Activated CD4-positive, alpha-beta T cell treated with anti-CD3 and anti-CD28 coated beads, Interleukin-2, Interleukin-6, amounts not matched to agents 100 ng/mL and 50 ng/mL, durations not matched to agents 16 hours and 8 hours (primary cell): ENCODE results near the gene ARRB1.
"Not testable (repeated sequence)": the region's sequence is repeated elsewhere in the genome, so short reads cannot be mapped to it uniquely, and the experiment has no call there.

ENCODE experiments used
- DNase-seq: peaks from one replicate; pipeline ENCODE4 v3.0.0-alpha.2; 2020

ARRB1 gene

GRCh38 chr11:75371949-75372876, 20.8 kb upstream of the ARRB1 start:
- DNase-seq = no peak

- DNase-seq = no peak
These were observed 18.2 kb upstream of the ARRB1 start for GRCh38 chr11:75369560-75370255.

DNA sequence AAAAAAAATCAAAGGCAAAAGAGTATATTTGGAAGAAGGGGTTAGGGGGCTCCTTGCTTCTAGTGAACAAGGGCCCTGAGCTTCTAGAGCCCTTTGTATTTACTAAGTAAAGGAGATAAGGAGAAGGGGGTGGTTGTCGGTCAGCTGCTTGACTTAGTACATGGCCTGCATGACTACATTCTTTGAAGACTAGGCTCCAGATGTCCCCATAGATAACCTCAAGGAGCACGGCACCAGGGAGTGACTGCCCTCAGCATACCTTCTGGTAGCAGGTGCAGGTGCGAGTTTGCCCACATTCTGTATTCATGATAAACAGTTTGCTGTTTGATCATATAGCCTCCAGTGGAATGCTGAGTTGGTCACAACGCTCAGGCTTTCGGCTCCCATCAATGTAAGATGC, 15.4 kb upstream of the ARRB1 start:
- DNase-seq = not testable (repeated sequence)

DNA sequence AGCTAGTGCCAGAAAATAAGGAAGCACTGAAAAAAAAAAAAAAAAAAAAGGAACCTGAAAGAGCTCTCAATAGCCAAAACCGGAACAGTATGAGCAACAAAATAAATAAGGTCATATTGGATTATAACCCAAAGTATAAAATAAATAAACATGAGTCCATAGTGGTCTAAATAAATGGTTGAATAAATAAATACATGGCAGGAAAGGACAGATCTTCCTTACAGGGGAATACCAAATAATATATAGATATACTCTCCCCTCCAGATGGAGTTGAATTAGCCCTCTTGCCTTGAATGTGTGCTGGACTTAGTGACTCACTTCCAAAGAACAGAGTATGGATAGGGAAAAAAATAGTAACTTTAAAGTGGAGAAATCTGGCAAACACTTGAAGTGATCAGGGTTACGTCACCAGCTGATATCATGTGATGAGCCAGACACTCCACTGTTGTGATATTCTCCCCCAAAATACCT, 14.3 kb upstream of the ARRB1 start:
- no peak for DNase-seq

- not testable (repeated sequence) for DNase-seq
These were observed 10.8 kb upstream of the ARRB1 start for GRCh38 chr11:75362285-75362684.

DNA sequence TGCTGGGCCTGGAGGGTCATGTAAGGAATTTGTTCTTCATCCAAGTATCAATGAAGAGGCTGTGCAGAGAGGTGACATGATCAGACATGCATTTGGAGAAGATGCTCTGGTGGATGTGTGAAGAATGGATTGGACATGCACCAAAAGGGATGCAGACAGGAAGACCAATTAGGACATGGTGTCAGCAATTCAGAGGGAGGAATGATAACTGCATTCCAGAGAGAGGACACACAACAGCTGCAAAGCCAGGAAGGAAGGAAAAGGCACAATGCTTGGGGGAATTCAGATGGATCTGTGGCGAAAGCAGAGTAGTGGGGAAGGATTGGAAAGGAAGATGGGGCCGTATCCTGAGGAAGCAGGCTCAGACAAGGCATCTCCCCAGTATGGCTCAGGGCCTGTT, 5.2 kb upstream of the ARRB1 start:
- DNase-seq = no peak

DNA sequence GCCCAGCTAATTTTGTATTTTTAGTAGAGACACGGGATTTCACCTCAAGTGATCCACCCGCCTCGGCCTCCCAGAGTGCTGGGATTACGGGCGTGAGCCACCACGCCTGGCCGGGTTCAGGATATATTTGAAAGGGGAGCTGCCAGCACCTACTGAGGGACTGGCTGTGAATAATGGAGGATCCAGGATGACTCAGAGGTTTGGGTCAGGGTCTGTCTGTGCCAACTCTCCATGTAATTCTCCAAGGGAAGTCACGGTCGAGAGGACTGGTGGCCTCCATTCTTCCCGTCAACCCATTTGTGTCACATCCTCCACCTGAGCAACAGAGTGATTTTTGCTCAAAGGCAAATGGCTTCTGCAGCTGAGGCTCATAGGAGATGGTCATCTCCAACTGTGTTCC, 3.6 kb upstream of the ARRB1 start:
- no peak for DNase-seq

DNA sequence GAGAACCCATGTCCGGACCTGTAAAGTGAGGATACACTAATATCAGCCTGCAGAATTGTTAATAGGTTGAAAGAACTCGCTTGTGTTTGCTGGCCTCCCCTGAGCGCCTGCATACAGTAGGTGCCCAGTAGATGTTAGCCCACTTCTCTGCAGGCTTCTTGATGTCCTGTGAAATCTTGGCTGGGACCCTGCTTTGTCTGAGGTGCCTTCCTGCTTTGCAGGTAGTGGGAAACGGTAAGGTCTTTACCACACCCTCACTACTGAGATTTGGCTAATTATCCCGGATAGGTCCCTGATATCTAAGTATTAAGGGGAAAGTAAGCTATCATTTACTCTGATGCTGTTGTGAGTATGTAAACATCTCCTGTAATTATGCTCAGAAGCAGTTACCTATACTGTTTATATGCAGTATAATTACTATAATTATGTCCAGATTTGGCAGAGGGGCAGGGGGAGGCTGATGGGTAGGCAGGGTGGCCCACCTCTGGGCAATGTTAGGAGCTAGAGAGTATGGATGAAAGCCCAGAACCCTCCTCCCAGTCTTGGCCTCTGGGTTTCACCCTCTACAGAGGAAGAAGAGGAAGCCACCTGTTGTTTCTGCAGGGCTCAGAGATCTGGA, 1.2 kb upstream of the ARRB1 start:
- no peak for DNase-seq

DNA sequence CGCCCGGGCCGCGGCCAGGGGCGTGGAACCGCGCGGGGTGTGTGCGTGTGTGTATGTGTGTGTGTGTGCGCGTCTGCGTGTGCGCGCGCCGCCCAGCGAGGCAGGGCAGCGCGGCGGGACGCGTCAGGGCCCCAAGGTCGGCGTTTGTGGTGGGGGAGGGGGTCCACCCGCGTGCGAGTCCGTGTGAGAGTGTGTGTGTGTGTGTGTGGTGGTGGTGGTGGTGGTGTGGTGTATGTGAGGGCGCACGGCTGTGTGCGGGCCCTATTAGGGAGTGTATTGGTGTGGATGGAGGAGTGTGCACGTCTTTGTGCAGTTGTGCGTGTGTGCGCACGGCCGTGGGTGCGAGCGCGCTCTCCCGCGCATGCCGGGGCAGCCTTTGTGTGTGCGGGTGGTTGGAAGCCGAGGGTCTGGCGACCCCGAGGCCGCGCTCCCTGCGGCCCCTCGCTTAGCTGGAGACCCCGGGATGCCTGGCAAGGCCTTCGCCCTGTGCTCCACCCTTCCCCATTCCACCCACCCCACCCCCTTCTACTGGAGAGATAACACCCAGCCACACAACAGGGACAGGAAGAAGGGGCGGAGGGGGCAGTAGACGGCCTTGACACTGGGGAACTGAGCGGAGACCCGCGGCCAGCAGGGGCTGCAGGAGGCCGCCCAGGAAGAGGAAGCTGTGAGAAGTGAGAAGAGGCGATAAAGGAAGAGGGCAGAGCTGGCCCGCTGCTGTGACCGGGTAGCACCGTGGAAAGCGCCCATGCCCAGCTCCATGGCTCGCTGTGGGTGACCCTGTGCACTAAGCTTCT, 528 bp upstream of the ARRB1 start:
- peak; percentile 46 for DNase-seq

DNA sequence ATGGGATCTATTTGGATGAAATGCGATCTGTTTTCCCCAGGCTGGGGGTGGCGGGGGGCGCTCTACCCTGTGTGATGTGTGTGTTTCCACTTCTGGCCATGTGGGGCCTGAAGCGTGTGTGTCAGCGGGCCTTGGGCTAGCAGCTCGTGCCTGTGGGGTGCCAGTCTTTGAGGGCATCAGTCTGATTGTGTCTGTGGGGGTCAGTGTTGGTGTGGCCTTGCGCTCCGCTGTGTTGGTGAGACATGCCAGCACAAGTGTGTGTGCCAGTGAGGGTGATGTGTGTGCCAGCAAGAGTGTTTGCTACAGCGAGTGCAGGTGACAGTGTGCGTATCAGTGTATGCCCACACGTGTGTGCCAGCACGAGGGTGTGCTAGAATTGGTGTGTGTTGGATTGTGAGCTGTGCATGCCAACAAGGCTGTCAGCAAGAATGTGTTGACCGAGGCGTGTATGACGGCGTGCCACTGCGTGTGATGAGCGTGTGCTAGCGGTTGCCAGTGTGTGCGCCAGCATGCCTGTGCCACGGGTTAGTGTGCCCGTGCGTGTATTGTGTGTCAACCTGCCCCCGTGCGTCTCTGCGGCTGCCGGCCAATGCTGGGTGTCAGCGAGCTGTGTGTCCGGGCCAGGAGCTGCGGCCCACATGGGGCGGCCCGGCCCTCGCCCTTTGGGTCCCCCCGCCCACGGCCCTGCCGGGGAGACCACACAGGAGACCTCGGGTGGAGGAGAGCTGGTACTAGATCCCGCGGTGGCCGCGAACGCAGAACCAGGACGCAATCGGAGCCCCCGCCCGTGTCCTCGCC, 519 bp downstream of the ARRB1 start:
- peak; percentile 43 for DNase-seq

DNA sequence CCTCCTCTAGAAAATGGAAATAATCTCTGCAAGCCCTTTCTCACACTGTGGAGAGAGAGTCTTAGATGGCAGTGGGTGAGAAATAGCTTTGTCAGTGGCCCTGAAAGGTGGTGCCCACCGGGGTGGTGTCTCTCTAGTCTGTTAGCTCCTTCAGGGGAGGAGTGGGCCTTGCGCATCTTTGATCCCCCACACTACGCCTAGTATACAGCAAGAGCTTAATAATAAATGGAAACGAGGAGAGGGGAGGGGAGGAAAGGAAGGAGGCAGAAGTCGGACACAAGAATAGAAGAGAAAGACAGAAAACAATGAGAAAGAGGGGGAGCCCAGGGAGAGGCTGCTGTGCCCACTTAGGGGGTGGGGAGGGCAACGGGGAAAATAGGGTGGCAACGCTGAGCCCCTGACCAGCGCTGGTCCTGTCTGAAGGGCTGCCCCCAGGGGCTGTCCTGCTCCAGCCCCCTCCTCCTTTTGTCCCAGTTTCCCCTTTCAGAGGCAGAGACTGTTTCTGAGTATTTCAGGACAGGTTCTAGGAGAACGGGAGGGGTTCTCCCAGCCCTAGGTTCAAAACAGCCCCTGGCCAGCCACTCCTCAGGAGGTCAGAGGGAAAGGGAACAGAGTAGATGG, 1.2 kb downstream of the ARRB1 start:
- DNase-seq = no peak

DNA sequence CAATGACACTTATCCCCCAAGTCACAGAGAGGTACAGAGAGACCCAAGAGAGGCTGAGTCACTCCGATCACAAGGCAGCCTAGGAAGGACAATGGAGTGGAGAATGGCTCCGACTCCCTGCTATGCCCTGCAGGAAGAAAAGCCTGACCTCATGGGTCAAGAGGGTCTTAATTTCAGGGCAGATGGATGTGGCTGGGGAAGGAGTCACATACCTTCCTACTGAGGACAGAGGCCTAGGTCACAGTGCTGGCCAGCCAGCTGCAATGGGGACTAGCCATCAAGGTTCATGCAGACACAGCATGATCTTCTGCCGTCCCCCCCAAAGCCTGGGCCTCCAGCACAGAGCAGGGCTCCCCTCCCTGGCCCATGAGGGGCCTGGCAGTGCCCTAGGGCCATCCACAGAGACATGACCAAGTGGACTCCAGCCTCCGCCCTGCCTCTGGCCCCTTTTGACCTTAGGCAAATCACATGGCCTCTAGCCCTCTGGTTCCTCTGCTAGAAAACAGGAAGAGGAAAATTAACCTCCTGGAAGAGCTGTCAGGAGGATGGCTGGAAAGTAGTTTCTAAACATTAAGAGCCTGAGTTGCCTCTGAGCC, 1.8 kb downstream of the ARRB1 start:
- no peak for DNase-seq

DNA sequence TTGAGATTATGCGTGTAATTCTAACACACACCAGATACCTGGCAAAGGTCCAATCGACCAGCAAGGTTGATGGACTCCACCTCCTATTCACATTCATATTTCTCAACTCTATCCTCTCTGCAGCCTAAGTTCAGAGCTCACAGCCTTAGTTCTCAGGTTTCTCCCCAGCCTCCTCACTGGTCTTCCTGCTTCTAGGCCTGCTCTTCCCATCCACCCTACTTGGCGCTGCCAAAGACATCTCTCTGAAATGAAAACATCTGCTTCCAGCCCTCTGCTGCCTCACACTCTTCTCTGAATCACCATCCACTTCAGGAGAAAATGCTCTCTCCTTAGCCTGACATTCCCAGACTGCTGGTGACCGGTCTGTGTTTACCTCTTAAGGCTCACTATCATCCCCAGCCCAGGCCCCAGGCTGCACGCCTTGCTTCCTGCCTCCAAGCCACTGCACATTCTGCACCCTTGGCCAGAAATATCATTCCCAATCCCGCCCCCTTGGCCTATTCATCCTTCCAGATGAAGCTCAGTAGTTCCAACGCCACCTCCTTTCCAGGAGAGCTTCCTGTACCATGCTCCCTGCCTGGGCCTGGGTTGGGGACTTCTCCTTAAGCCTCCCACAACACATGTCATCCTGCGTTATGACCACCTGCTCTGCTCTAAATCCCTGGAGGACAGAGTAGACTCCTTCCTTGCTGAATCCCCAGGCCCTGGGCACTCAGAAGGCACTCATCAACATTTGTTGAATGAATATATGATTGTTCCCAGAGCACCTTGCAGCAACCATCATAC, 3.5 kb downstream of the ARRB1 start:
- no peak for DNase-seq

GRCh38 chr11:75346912-75347647, 4.4 kb downstream of the ARRB1 start:
- no peak for DNase-seq

GRCh38 chr11:75346296-75346695, 5.2 kb downstream of the ARRB1 start:
- no peak for DNase-seq

- DNase-seq = no peak
These were observed 5.9 kb downstream of the ARRB1 start for GRCh38 chr11:75345455-75346160.

DNA sequence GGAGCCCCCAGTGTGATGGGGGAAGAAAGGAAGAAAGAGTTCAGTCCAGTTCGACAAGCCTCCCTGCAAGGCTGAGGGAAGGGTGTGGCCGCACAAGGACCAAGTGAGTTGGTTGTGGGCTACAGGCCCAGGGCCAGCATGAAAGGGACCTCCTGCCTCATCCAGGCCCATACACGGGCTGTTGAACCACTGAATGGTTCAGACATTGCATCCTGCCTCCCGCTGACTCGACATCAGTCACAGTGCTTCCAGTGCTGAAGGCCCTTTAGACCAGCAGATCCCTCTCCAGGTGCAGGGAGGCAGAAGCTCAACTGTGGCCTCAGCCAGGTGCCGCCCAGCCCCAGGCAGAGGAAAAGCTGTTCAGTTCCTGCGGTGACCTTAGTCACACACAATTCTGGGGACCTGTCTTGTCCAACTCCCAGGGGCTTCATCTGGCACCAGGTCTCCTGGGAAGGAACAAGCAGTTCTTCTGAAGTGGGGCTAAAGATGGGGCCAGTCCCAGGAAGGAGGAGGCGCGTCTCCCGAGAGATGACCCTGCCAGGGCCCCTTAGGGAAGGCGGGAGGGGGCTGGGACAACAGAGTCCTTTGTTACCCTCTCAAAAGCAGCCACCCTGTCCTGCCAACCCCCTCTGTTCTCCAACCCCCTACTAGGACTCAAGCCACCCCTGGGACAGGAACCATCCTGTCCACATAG, 6.6 kb downstream of the ARRB1 start:
- DNase-seq = no peak

DNA sequence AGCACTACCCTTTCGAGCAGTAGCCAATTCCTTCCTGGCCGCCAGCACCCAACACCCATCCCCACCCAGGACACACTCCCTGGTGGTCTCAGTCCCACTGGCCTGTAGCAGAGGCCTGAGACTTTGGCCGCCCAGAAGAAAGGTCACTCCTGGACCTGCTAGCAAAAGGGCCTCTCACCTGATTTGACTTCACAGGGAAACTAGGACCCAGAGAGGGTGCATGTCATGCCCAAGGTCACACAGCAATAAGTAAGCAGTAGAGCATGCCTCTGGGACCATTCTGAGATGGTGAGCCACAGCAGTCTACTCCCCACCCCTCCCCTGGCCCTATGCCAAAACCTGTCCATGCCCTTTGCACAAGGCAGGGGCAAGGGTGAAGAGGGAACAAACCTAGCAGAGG, 7.3 kb downstream of the ARRB1 start:
- DNase-seq = no peak
